H1 (cell line): ENCODE results near the gene KDM6A. TPM values are rescaled to one million over a fixed set of nuclear protein-coding genes. Genes with fewer than 3 reads are reported as not detected.
A peak's percentile ranks its signal among the peaks of the same experiment; 100 is the strongest.
"Not testable (repeated sequence)": the region's sequence is repeated elsewhere in the genome, so short reads cannot be mapped to it uniquely, and the experiment has no call there.

Source experiments
- CTCF ChIA-PET: fragments of 300-600 bp; sonication (Branson Sonifier 250); formaldehyde crosslinking; loops from one replicate; lab custom pipeline; 2021; ENCODE audit not compliant: partially characterized antibody; lab: Charles Lee
- POLR2A ChIA-PET: fragments of 300-600 bp; sonication (Branson Sonifier 250); formaldehyde crosslinking; loops from one replicate; lab custom pipeline; 2021; ENCODE audit warnings: inconsistent platforms; ENCODE audit not compliant: partially characterized antibody; lab: Charles Lee
- DNase-seq, 2 experiments: peaks; one replicate each; pipeline versions ENCODE4 v3.0.0 to v3.0.0-alpha.2; 2010 to 2022; ENCODE audit warnings: low spot score in 2 of 2, low read depth in 1 of 2, mixed read lengths in 1 of 2
- FAIRE-seq: peaks from 2 replicates; lab custom pipeline; 2011; peaks lifted over from hg19 to GRCh38; lab: Jason Lieb, UNC
- H2AFZ ChIP-seq: 2 replicates; pipeline ENCODE4 v1.8.1; 2012; ENCODE audit warnings: low read length, inconsistent platforms
- H2AK5ac ChIP-seq: 2 replicates; pipeline ENCODE4 v1.6.1; 2013; ENCODE audit warnings: low read depth, low read length
- H2BK120ac ChIP-seq: replicated peaks from 2 replicates; pipeline ENCODE3; 2013; ENCODE audit warnings: low read depth, low read length, inconsistent platforms
- H2BK12ac ChIP-seq: 2 replicates; pipeline ENCODE4 v1.6.1; 2013; ENCODE audit warnings: low read depth, low read length
- H2BK15ac ChIP-seq: 2 replicates; pipeline ENCODE4 v1.6.1; 2013; ENCODE audit warnings: low read length
- H2BK20ac ChIP-seq: 2 replicates; pipeline ENCODE4 v1.6.1; 2013; ENCODE audit warnings: low read length
- H2BK5ac ChIP-seq: 2 replicates; pipeline ENCODE4 v1.6.1; 2013; ENCODE audit warnings: low read depth, low read length
- H3K14ac ChIP-seq: 2 replicates; pipeline ENCODE4 v1.6.1; 2013; ENCODE audit warnings: inconsistent platforms; ENCODE audit not compliant: insufficient read length
- H3K18ac ChIP-seq: 2 replicates; pipeline ENCODE4 v1.6.1; 2013; ENCODE audit warnings: low read length; ENCODE audit errors: extremely low read depth
- H3K23ac ChIP-seq: 2 replicates; pipeline ENCODE4 v1.6.1; 2013; ENCODE audit warnings: inconsistent platforms; ENCODE audit not compliant: insufficient read length
- H3K23me2 ChIP-seq: 2 replicates; pipeline ENCODE4 v1.6.1; 2013; ENCODE audit warnings: low read depth, low read length
- H3K27ac ChIP-seq: 2 replicates; pipeline ENCODE4 v1.6.1; 2011; ENCODE audit warnings: low read depth, low read length, inconsistent platforms
- H3K27me3 ChIP-seq, 4 experiments: replicated peaks in 1 of 4; 1 replicate in 1 of 4; 2 replicates in 3 of 4; pipeline versions ENCODE4 v1.6.1 to v1.8.1; 2011 to 2013; ENCODE audit warnings: low read length in 3 of 4, mild to moderate bottlenecking in 3 of 4, inconsistent platforms in 2 of 4, mixed read lengths in 2 of 4, moderate library complexity in 1 of 4; ENCODE audit not compliant: control insufficient read depth in 3 of 4, insufficient read depth in 3 of 4; ENCODE audit errors: extremely low read depth in 1 of 4
- H3K36me3 ChIP-seq, 4 experiments: 2 replicates each; pipeline versions ENCODE4 v1.6.1 to v1.8.1; 2011 to 2013; ENCODE audit warnings: mild to moderate bottlenecking in 4 of 4, low read length in 3 of 4, moderate library complexity in 2 of 4, control low read depth in 1 of 4, inconsistent platforms in 1 of 4; ENCODE audit not compliant: insufficient read depth in 4 of 4, control insufficient read depth in 2 of 4
- H3K4ac ChIP-seq: replicated peaks from 2 replicates; pipeline ENCODE3; 2013; ENCODE audit warnings: low read length, low read depth, mixed read lengths, inconsistent platforms; ENCODE audit not compliant: insufficient read length
- H3K4me1 ChIP-seq, 4 experiments: replicated peaks in 1 of 4; 1 replicate in 1 of 4; 2 replicates in 3 of 4; pipeline versions ENCODE4 v1.6.1 to v1.8.1; 2011 to 2013; ENCODE audit warnings: low read length in 3 of 4, inconsistent platforms in 2 of 4, mixed read lengths in 1 of 4; ENCODE audit not compliant: insufficient read depth in 4 of 4, control insufficient read depth in 3 of 4
- H3K4me2 ChIP-seq, 2 experiments: 2 replicates each; pipeline versions ENCODE4 v1.6.1 to v1.8.1; 2011 to 2013; ENCODE audit warnings: low read depth in 2 of 2, low read length in 2 of 2, control low read depth in 1 of 2, inconsistent platforms in 1 of 2, mild to moderate bottlenecking in 1 of 2; ENCODE audit not compliant: insufficient read depth in 1 of 2
- H3K4me3 ChIP-seq, 4 experiments: fragments of 200-600, 300-600 bp in 1 of 4; sonication (generic), shearing (Covaris generic), sonication (Bioruptor Twin) in 1 of 4; 2 replicates each; pipeline versions ENCODE4 v1.5.1 to v1.8.1; 2011 to 2016; ENCODE audit warnings: low read length in 4 of 4, low read depth in 3 of 4, control low read depth in 2 of 4, inconsistent platforms in 2 of 4, mild to moderate bottlenecking in 2 of 4, mixed read lengths in 1 of 4, moderate library complexity in 1 of 4; ENCODE audit not compliant: insufficient read depth in 2 of 4; ENCODE audit errors: extremely low read depth in 1 of 4
- H3K56ac ChIP-seq: replicated peaks from 2 replicates; pipeline ENCODE3; 2013; ENCODE audit warnings: low read depth, mild to moderate bottlenecking, mixed read lengths, low read length, inconsistent platforms; ENCODE audit not compliant: insufficient read length
- H3K79me1 ChIP-seq: 2 replicates; pipeline ENCODE4 v1.6.1; 2013; ENCODE audit warnings: low read depth, low read length, control low read depth
- H3K79me2 ChIP-seq, 2 experiments: 2 replicates each; pipeline versions ENCODE4 v1.6.1 to v1.8.1; 2012 to 2013; ENCODE audit warnings: low read length in 2 of 2, mild to moderate bottlenecking in 2 of 2, inconsistent platforms in 1 of 2; ENCODE audit not compliant: insufficient read depth in 2 of 2, control insufficient read depth in 1 of 2
- H3K9ac ChIP-seq, 4 experiments: replicated peaks in 1 of 4; 1 replicate in 1 of 4; 2 replicates in 3 of 4; pipeline versions ENCODE4 v1.6.1 to v1.8.1; 2011 to 2013; ENCODE audit warnings: low read depth in 3 of 4, low read length in 3 of 4, control low read depth in 2 of 4, mild to moderate bottlenecking in 2 of 4, moderate library complexity in 2 of 4, inconsistent platforms in 1 of 4; ENCODE audit errors: extremely low read depth in 1 of 4
- H3K9me3 ChIP-seq, 2 experiments: 2 replicates each; pipeline versions ENCODE4 v1.6.1 to v1.8.1; 2012 to 2013; ENCODE audit warnings: mild to moderate bottlenecking in 2 of 2, moderate library complexity in 2 of 2, control low read depth in 1 of 2, inconsistent platforms in 1 of 2, low read depth in 1 of 2, low read length in 1 of 2, mixed read lengths in 1 of 2; ENCODE audit not compliant: insufficient read depth in 2 of 2
- H4K20me1 ChIP-seq, 2 experiments: replicated peaks in 1 of 2; 2 replicates each; pipeline versions ENCODE3 to v1.8.1; 2011 to 2013; ENCODE audit warnings: inconsistent platforms in 2 of 2, low read length in 2 of 2, mild to moderate bottlenecking in 1 of 2; ENCODE audit not compliant: insufficient read depth in 2 of 2, control insufficient read depth in 1 of 2
- H4K5ac ChIP-seq: 2 replicates; pipeline ENCODE4 v1.6.1; 2013; ENCODE audit warnings: low read length, low read depth, mixed read lengths, inconsistent platforms; ENCODE audit not compliant: insufficient read length
- H4K8ac ChIP-seq: 2 replicates; pipeline ENCODE4 v1.8.0; 2013; ENCODE audit warnings: mild to moderate bottlenecking, moderate library complexity, low read length, inconsistent platforms; ENCODE audit not compliant: insufficient read depth; ENCODE audit errors: extremely low read depth
- H4K91ac ChIP-seq: replicated peaks from 2 replicates; pipeline ENCODE3; 2013; ENCODE audit warnings: low read length, mixed read lengths, inconsistent platforms; ENCODE audit not compliant: insufficient read length
- CBX8 ChIP-seq: fragments of 300-800, 300-1000 bp; sonication (generic); IDR thresholded peaks from 2 replicates; pipeline ENCODE4 v1.7.1; 2016; ENCODE audit warnings: low read depth, low read length, borderline replicate concordance
- CREB1 ChIP-seq: IDR thresholded peaks from 2 replicates; pipeline ENCODE4 v1.6.1; 2012; ENCODE audit warnings: inconsistent platforms
- GABPA ChIP-seq: IDR thresholded peaks from 2 replicates; pipeline ENCODE4 v1.6.1; 2011; ENCODE audit warnings: mild to moderate bottlenecking, low read length, moderate library complexity, borderline replicate concordance; ENCODE audit not compliant: insufficient read depth
- HDAC2 ChIP-seq, 2 experiments: fragments of 300-600 bp in 1 of 2; sonication (generic) in 1 of 2; IDR thresholded peaks; 2 replicates each; pipeline ENCODE4 v1.6.1; 2011 to 2012; ENCODE audit warnings: low read depth in 2 of 2, low read length in 2 of 2, mild to moderate bottlenecking in 2 of 2, moderate library complexity in 2 of 2, borderline replicate concordance in 1 of 2, inconsistent platforms in 1 of 2
- POLR2A ChIP-seq, 2 experiments: IDR thresholded peaks; 1 replicate in 1 of 2; 2 replicates in 1 of 2; pipeline ENCODE4 v1.6.1; 2011; ENCODE audit warnings: low read depth in 2 of 2, low read length in 2 of 2, mild to moderate bottlenecking in 2 of 2; ENCODE audit errors: control extremely low read depth in 1 of 2
- RAD21 ChIP-seq, 2 experiments: IDR thresholded peaks in 1 of 2; conservative IDR thresholded peaks in 1 of 2; 2 replicates each; pipeline ENCODE4 v1.6.1; 2011; ENCODE audit warnings: low read depth in 2 of 2, low read length in 2 of 2, improper control_type of control experiment in 1 of 2, inconsistent platforms in 1 of 2, mild to moderate bottlenecking in 1 of 2, moderate library complexity in 1 of 2
- SP2 ChIP-seq: IDR thresholded peaks from 2 replicates; pipeline ENCODE4 v1.6.1; 2012; ENCODE audit warnings: mild to moderate bottlenecking, low read length, inconsistent platforms
- TAF1 ChIP-seq: IDR thresholded peaks from 2 replicates; pipeline ENCODE4 v1.6.1; 2011; ENCODE audit warnings: mild to moderate bottlenecking, low read depth, low read length
- TBP ChIP-seq: IDR thresholded peaks from 2 replicates; pipeline ENCODE4 v1.6.1; 2011; ENCODE audit warnings: low read depth, low read length, improper control_type of control experiment
- USF2 ChIP-seq: IDR thresholded peaks from 2 replicates; pipeline ENCODE4 v1.6.1; 2011; ENCODE audit warnings: low read length, improper control_type of control experiment
- WGBS, 2 experiments: shearing (Covaris generic) in 1 of 2; methylation state at CpG; one replicate each; pipeline versions ENCODE4 v1.1.6 to v1.1.7; 2013 to 2015; ENCODE audit warnings: low lambda C conversion rate in 2 of 2, mixed read lengths in 2 of 2, inconsistent platforms in 1 of 2, low coverage in 1 of 2, missing lambda C conversion rate in 1 of 2; ENCODE audit not compliant: insufficient replicate concordance in 2 of 2, insufficient coverage in 1 of 2, insufficient read length in 1 of 2; ENCODE audit errors: extremely low coverage in 1 of 2, missing lambda C conversion rate in 1 of 2; 5-methylcytosine and 5-hydroxymethylcytosine counted together
- polyA plus RNA-seq, 7 experiments: library from polyadenylated mRNA; depleted of rRNA in 3 of 7; stranded (reverse) in 5 of 7; unstranded in 2 of 7; fragments of >200 nt in 5 of 7; fragments of 200-250 nt in 2 of 7; gene quantifications; 1 replicate in 5 of 7; 2 replicates in 1 of 7; 4 replicates in 1 of 7; pipeline versions ENCODE4 v1.2.1 to v1.2.3, GENCODE V29; 2011 to 2013; ENCODE audit warnings: missing spikeins in 2 of 7, mixed read lengths in 2 of 7
- total RNA-seq: library from RNA; stranded (reverse); fragmentation: NEBNext Ultra II Directional; extraction: Animal tissue kit (Norgen Biotek cat#: 25700); gene quantifications from 2 replicates; pipeline ENCODE4 v1.2.1, GENCODE V29; 2021

KDM6A gene
- total and polyA plus RNA-seq, 2 of the 8 experiments (the other 6 are each of a cell fraction or from before 2014, with no cell fraction given) = 43.5 to 58.4 TPM

- TF ChIP-seq CREB1 (peak; percentile 85), RAD21 (IDR thresholded peaks at IDR 0.05 in 1 of 2, conservative IDR thresholded peaks at IDR 0.05 in 1 of 2; ENCODE audit: low read depth in 2 of 2, low read length in 2 of 2) (no peak), GABPA (no peak), TAF1 (peak; percentile 70; the same call in 1 of the 2 replicates), CBX8 (no peak), USF2 (peak; percentile 92), SP2 (peak; percentile 34; the same call in 1 of the 2 replicates), POLR2A (IDR thresholded peaks at IDR 0.05; ENCODE audit: control extremely low read depth in 1 of 2, low read depth in 2 of 2, low read length in 2 of 2) (peak in 1 of 2 experiments; percentile 33), TBP (peak; percentile 53; the same call in 1 of the 2 replicates), HDAC2 (IDR thresholded peaks at IDR 0.05; ENCODE audit: borderline replicate concordance in 1 of 2, low read depth in 2 of 2, low read length in 2 of 2) (no peak)
Measured at GRCh38 chrX:44872821-44873414, at the start of gene KDM6A (continued).

GRCh38 chrX:44823193-44823592 lies 49.8 kb upstream of the KDM6A start:
- H3K4me3 ChIP-seq, H3K9me3 ChIP-seq, H3K9ac ChIP-seq, H2AK5ac ChIP-seq, H3K4ac ChIP-seq, H3K79me2 ChIP-seq, H4K5ac ChIP-seq, H3K4me2 ChIP-seq, H4K91ac ChIP-seq, DNase-seq, POLR2A ChIA-PET, CTCF ChIA-PET, H3K18ac ChIP-seq, H3K36me3 ChIP-seq, H4K20me1 ChIP-seq, H2BK120ac ChIP-seq, H3K79me1 ChIP-seq, FAIRE-seq, H2AFZ ChIP-seq, H3K23ac ChIP-seq, H2BK15ac ChIP-seq, H3K56ac ChIP-seq, H4K8ac ChIP-seq, H3K27ac ChIP-seq, H2BK12ac ChIP-seq, H3K27me3 ChIP-seq, H2BK5ac ChIP-seq, H3K4me1 ChIP-seq, H3K14ac ChIP-seq, H3K23me2 ChIP-seq, H2BK20ac ChIP-seq: not testable (repeated sequence)
- WGBS, 2 experiments = 100% methylated on average over 2 of the region's 2 CpGs; no CpG with 5 or more reads in 1 of the 2 experiments
